GM21529 (cell line): ENCODE data around the gene LRRC37A.
"Not testable (repeated sequence)": the region's sequence is repeated elsewhere in the genome, so short reads cannot be mapped to it uniquely, and the experiment has no call there.

Source experiments
- ATAC-seq: cut with Tn5 transposase; IDR thresholded peaks from one replicate; pipeline ENCODE4 v1.9.1; 2021; ENCODE audit not compliant: unreplicated experiment

The LRRC37A gene

GRCh38 chr17:46294831-46295230, at the start of gene LRRC37A:
Gene LRRC37A (plus strand): TSS chr17:46295131. CDS start chr17:46295134, 3 bp downstream.
- not testable (repeated sequence) for ATAC-seq

- ATAC-seq, result not testable (repeated sequence)
Measured at GRCh38 chr17:46249153-46249552, 45.8 kb upstream of the LRRC37A start.

GRCh38 chr17:46252804-46253203, 42.1 kb upstream of the LRRC37A start:
- not testable (repeated sequence) for ATAC-seq

GRCh38 chr17:46253722-46254121, 41.2 kb upstream of the LRRC37A start:
- ATAC-seq, result not testable (repeated sequence)

- ATAC-seq, result not testable (repeated sequence)
Measured at GRCh38 chr17:46254215-46254614, 40.7 kb upstream of the LRRC37A start.

DNA sequence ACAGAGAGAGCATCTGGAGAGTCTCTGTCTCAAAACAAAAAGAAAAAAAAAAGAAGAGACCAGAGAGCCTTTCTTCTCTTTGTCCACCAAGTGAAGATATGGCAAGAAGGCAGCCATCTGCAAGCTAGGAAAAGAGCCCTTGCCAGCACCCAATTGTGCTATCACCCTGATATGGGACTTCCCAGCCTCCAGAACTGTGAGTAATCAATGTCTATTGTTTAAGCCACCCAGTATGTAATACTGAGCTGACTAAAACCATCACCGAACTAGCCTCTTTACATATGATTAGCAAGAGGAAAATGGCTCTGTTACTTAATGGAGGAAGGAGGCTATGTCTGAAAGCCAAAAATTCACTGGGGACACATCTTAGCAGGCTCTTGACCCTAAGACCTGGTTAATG, 38.6 kb upstream of the LRRC37A start:
- not testable (repeated sequence) for ATAC-seq

GRCh38 chr17:46259845-46260661, 34.9 kb upstream of the LRRC37A start:
- ATAC-seq, result not testable (repeated sequence)

DNA sequence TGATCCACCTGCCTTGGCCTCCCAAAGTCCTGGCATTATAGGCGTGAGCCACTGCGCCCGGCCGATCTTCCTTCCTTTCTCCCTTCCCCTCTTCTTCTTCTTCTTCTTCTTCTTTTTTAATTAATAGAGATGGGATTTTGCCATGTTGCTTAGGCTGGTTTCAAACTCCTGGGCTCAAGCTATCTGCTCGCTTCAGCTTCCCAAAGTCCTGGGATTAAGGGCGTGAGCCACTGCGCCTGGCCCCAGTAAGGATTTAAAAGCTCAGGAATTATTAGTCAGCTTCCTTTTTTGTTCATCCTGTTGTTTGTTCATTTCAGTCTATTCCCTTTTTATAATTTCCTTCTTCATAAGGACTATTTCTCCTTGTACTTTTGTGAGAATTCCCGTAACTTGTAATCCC, 32.7 kb upstream of the LRRC37A start:
- ATAC-seq, result no peak

DNA sequence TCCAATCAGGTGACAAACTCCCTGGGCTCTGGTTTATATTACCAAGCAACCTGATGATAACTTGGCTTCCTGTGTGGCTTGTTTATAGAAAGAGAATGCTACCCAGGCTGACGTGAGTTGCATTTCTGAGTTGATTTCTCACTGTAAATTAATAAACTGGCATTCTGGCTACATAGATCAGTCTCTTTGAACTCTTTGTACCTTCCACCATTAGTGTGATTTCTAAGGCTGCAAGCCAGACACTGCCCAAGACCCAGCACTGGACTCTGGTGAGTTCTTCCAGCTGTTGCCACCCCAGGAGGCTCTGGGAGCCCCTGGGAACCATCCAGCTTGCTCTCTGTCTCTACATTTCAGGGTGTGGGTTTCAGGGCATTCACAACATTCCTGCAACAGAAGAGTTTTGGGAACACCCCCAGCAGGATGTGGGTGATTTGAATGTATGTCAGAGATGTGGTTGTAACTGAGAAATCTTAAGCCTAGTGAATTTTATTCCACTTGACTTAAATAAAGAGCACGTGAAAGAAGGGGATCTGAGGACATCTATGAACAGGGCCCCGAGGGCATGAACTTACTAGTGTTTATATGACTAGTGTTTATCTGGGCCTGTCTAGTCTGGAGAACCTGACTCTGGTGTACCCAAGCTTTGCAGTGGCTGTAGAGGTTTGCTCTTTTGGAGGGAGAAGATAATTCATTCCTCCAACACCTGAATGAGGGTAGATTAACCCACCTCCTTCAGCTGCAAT, 30.3 kb upstream of the LRRC37A start:
- ATAC-seq, result no peak

DNA sequence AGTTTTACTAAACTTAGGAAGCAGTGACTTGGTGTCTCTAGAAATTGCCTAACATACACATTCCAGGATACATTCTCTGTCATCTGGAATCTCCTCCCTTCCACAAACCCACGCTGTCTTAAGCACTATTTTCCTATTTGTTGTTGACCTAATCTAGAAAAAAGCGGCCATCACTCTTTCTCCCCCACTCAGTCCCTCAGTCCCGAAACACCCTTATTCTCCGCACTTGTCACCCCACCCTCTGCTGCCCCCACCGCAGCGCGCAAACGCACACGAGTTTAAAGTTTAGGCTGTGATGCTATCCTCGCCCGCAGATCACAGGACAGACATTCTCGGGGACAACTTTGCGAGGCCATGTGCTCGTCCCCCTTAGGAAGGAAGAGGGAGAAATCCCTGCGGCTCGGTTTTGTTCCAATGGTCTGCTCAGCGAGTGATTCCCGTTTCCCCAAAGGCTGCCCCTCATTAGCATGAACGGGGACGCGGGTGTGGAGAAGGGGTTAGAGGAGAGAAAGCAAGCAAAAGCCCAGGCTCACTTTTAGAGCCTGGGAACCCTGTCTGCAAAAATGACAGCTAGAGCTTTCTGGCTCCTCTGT, 28.8 kb upstream of the LRRC37A start:
- not testable (repeated sequence) for ATAC-seq

GRCh38 chr17:46266656-46267544, 28.0 kb upstream of the LRRC37A start:
- peak; percentile 73 for ATAC-seq

GRCh38 chr17:46270032-46270431, 24.9 kb upstream of the LRRC37A start:
- no peak for ATAC-seq

DNA sequence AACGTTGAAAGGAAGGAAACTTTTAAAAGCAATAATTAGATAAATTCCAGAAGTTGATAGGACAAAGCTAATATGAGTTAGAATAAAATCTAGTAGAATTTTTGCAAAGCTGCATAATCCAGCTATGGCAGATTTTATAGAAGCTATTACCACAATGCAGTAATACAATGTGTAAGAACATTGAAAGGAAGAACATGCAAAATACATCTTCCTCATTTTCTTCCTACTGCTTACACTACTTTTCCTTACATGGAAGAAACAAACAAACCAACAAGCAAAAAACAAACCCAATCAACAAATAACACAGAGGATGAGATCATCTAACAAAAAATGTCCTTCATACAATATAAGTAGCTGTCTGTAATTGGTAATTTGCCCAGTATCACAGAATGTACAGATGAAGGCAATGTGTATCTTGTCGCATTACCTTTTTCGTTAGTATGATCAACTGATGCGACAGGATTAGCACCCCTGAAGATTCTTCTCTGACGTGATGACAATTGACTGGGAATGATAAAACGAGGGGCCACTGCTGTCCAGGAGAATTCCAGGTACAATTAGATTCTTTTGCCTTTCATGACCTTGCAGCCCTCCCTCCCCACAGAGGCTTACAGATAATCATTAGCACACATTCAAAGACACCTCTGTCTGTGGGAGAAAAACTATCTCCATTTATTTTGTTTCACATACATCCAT, 21.2 kb upstream of the LRRC37A start:
- no peak for ATAC-seq

GRCh38 chr17:46274238-46274637, 20.7 kb upstream of the LRRC37A start:
- no peak for ATAC-seq

DNA sequence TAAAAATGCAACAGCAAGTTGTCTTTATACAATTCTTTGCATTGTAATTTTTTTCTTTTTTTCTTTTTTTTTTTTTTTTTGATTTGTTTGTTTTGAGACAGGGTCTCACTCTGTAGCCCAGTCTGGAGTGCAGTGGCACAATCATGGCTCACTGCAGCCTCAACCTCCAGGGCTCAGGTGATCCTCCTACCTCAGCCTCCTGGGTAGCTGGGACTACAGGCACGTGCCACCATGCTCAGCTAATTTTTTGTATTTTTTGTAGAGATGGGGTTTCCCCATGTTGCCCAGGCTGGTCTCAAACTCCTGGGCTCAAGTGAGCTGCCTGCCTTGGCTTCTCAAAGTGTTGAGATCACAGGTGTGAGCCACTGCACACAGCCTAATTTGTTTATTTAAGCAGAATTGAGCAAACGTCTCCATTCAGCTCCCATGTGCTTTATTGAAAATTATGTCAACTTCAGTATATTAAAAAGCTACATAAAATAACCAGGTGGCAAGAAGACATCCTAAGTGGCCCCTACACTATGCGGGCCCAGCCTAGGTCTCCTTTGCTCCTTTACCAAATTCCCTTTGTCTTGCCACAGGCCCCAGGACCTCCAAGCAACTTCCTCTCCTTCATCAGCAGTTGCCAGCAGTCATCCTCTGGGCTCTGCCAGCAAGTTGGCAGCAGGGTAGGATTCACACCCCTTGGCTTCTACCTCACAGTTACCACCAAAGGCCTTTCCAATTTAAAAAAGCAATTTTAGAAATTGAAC, 18.0 kb upstream of the LRRC37A start:
- not testable (repeated sequence) for ATAC-seq

- not testable (repeated sequence) for ATAC-seq
Measured at GRCh38 chr17:46281336-46281735, 13.6 kb upstream of the LRRC37A start.

GRCh38 chr17:46282635-46283034, 12.3 kb upstream of the LRRC37A start:
- ATAC-seq, result not testable (repeated sequence)

DNA sequence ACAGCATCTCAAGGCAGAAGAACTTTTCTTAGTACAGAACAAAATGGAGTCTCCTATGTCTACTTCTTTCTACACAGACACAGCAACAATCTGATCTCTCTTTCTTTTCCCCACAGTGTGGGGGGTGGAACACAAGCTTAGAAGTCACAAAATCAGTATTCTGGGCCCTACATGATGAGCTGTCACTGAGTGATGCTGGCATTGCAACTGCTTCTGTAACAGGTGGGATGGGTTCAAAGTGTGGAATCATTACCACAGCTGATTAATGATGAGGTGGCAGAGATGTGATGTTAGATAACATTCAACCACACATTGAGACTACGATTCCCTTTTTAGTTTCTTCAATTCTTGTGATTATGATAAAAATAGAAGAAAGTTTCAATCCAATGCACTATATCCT, 10.5 kb upstream of the LRRC37A start:
- not testable (repeated sequence) for ATAC-seq

DNA sequence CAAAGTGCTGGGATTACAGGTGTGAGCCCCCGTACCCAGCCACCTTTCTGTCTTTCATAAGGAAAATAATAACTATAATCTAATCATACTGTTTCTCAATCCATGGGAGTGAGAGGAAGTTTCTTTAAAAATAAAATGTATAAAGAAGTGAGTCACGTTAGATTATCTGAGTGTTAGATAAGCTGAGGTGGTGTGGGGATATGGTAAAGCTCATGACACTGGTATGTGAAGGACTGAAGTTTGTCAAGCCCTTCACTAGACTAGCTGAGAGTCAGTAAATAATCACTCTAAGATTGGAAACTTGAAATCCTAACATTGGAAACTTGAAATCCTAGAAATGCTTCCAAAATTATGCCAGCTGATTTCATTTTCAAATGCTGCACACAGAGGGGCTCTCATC, 9.4 kb upstream of the LRRC37A start:
- ATAC-seq, result not testable (repeated sequence)
